ENCODE data around the gene USP53. TPM values are rescaled to one million over a fixed set of nuclear protein-coding genes. Genes with fewer than 3 reads are reported as not detected.
A peak's percentile ranks its signal among the peaks of the same experiment; 100 is the strongest.

USP53 gene
- total RNA-seq, 4 donors from 2014 or later = 79.0 to 186 (median 125) TPM

DNA sequence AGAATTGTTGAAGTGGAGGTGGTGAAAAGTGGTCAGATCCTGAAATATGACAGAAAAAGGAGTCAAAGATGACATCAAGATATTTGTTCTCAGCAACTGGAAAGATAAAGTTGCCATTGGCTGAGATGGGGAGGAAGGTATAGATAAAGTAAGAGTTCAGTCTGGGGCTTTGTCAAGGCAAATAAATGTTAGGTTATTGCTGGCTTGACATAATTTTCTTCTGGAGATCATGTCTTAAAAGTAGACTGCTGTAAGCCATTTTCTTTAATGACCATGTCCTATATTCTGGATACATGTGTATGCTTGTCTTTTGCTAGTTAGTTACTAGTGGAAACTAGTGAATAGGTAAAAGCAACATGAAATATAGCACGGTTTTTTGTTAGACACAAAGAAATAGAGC lies 5.6 kb downstream of the USP53 start:
- Histone ChIP-seq H3K4me1 (peaks cover 0 to 58% (median 11%) of the 10 kb centered on the region in 3 donors), H3K9me3 (no peaks in the 10 kb centered on the region), H3K36me3 (peaks cover 0 to 56% of the 10 kb centered on the region in 2 donors), H3K27ac (no peak overlapping the region), H3K27me3 (no peaks in the 10 kb centered on the region), H3K4me3 (peak overlapping the region in 1 of 2 donors; percentile 9)
- TF ChIP-seq POLR2AphosphoS5 (IDR thresholded peaks at IDR 0.05) = no peak
- no peak for TF ChIP-seq POLR2A (IDR thresholded peaks at IDR 0.05)
- no peak for TF ChIP-seq EP300 (IDR thresholded peaks at IDR 0.05)
- TF ChIP-seq, protein P1, sequence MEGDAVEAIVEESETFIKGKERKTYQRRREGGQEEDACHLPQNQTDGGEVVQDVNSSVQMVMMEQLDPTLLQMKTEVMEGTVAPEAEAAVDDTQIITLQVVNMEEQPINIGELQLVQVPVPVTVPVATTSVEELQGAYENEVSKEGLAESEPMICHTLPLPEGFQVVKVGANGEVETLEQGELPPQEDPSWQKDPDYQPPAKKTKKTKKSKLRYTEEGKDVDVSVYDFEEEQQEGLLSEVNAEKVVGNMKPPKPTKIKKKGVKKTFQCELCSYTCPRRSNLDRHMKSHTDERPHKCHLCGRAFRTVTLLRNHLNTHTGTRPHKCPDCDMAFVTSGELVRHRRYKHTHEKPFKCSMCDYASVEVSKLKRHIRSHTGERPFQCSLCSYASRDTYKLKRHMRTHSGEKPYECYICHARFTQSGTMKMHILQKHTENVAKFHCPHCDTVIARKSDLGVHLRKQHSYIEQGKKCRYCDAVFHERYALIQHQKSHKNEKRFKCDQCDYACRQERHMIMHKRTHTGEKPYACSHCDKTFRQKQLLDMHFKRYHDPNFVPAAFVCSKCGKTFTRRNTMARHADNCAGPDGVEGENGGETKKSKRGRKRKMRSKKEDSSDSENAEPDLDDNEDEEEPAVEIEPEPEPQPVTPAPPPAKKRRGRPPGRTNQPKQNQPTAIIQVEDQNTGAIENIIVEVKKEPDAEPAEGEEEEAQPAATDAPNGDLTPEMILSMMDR (IDR thresholded peaks at IDR 0.05) = no peak
- no peak for ATAC-seq
- WGBS, 2 donors (ENCODE audit: low coverage in 1 of 2) = 100% methylated on average over 1 of the region's 1 CpG

- TF ChIP-seq, protein P1 (IDR thresholded peaks at IDR 0.05) = no peak
- TF ChIP-seq POLR2AphosphoS5 (IDR thresholded peaks at IDR 0.05) (no peak), POLR2A (IDR thresholded peaks at IDR 0.05) (no peak), EP300 (IDR thresholded peaks at IDR 0.05) (no peak)
- Histone ChIP-seq H3K27ac (no peak overlapping the region), H3K36me3 (peaks cover 0 to 74% of the 10 kb centered on the region in 2 donors), H3K9me3 (no peaks in the 10 kb centered on the region), H3K27me3 (no peaks in the 10 kb centered on the region), H3K4me1 (peaks cover 0 to 39% (median 11%) of the 10 kb centered on the region in 3 donors), H3K4me3 (no peak overlapping the region)
- WGBS, 2 donors (ENCODE audit: low coverage in 1 of 2) = 96% methylated on average over 4 of the region's 4 CpGs; no CpG with 5 or more reads in 1 of the 2 donors
- ATAC-seq = no peak
These were observed 8.9 kb downstream of the USP53 start for GRCh38 chr4:119221412-119221811.

DNA sequence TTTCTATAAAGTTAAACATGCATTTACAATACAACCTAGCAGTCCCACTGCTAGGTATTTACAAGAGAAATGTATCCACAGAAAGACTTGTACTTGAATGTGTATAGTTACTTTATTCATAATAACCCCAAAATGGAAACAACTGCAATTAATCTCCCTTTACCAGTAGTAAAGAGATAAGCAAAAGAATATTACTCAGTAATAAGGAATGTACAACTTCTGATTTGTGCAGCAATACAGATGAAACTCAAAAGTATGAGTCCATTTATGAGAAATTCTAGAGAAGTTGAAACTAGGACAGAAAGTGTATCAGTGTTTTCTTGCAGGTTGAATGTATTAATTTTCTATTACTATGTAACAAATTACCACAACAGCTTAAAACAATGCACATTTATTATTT lies 15.2 kb downstream of the USP53 start:
- no peak for ATAC-seq
- Histone ChIP-seq H3K9me3 (no peaks in the 10 kb centered on the region), H3K27ac (no peak overlapping the region), H3K4me3 (no peak overlapping the region), H3K27me3 (no peaks in the 10 kb centered on the region), H3K36me3 (peaks cover 0 to 68% of the 10 kb centered on the region in 2 donors), H3K4me1 (peaks cover 0 to 42% (median 2%) of the 10 kb centered on the region in 3 donors)
- TF ChIP-seq, protein P1 (IDR thresholded peaks at IDR 0.05) = no peak
- TF ChIP-seq POLR2AphosphoS5 (IDR thresholded peaks at IDR 0.05) (no peak), POLR2A (IDR thresholded peaks at IDR 0.05) (no peak), EP300 (IDR thresholded peaks at IDR 0.05) (no peak)

- no peaks in the 10 kb centered on the region for H3K9me3 ChIP-seq
- TF ChIP-seq EP300 (IDR thresholded peaks at IDR 0.05) = no peak
- no peak for TF ChIP-seq POLR2A (IDR thresholded peaks at IDR 0.05)
- no peak for TF ChIP-seq POLR2AphosphoS5 (IDR thresholded peaks at IDR 0.05)
- no peak overlapping the region for H3K4me3 ChIP-seq
- WGBS, 2 donors (ENCODE audit: low coverage in 1 of 2) = 100% methylated on average over 3 of the region's 3 CpGs
- H3K27me3 ChIP-seq = no peaks in the 10 kb centered on the region
- ATAC-seq = no peak
- H3K27ac ChIP-seq = no peak overlapping the region
- H3K4me1 ChIP-seq = peaks cover 0 to 48% (median 2%) of the 10 kb centered on the region in 3 donors
- peaks cover 0 to 61% of the 10 kb centered on the region in 2 donors for H3K36me3 ChIP-seq
These were observed 15.9 kb downstream of the USP53 start for GRCh38 chr4:119228406-119228805.

- WGBS, 2 donors (ENCODE audit: low coverage in 1 of 2) = 67 to 89% methylated on average over 4 of the region's 4 CpGs
- Histone ChIP-seq H3K4me3 (no peak overlapping the region), H3K27ac (no peak overlapping the region), H3K9me3 (no peaks in the 10 kb centered on the region), H3K27me3 (no peaks in the 10 kb centered on the region), H3K36me3 (peaks cover 0 to 49% of the 10 kb centered on the region in 2 donors), H3K4me1 (peaks cover 6 to 64% (median 9%) of the 10 kb centered on the region in 3 donors)
- TF ChIP-seq EP300 (IDR thresholded peaks at IDR 0.05) (no peak), POLR2AphosphoS5 (IDR thresholded peaks at IDR 0.05) (no peak), POLR2A (IDR thresholded peaks at IDR 0.05) (no peak)
- TF ChIP-seq, protein P1 (IDR thresholded peaks at IDR 0.05) = no peak
- no peak for ATAC-seq
These were observed 17.6 kb downstream of the USP53 start for GRCh38 chr4:119229908-119230687.

All from gastroesophageal sphincter (tissue), 4 donors.